ENCODE results near the gene LAMA5. TPM values are rescaled to one million over a fixed set of nuclear protein-coding genes. Genes with fewer than 3 reads are reported as not detected.

LAMA5 gene
- total and polyA plus RNA-seq, 3 experiments from 2014 or later, result 0.13 to 0.78 TPM; not detected in 1

- Mint-ChIP-seq H3K36me3 (peaks cover 0 to 87% (median 15%) of the 10 kb centered on the region in 3 donors), H3K4me3 (no peak overlapping the region), H3K27me3 (no peaks in the 10 kb centered on the region), H3K27ac (no peak overlapping the region), H3K4me1 (peaks cover 10 to 12% (median 11%) of the 10 kb centered on the region in 3 donors), H3K9me3 (no peaks in the 10 kb centered on the region)
- ChIA-PET CTCF (no interaction called here), POLR2A (no interaction called here)
- peaks cover 21% of the 10 kb centered on the region for H3K36me3 ChIP-seq (ENCODE audit: insufficient read depth, low read length)
- no peak overlapping the region for H3K27ac ChIP-seq (ENCODE audit: low read depth, low read length)
- no peaks in the 10 kb centered on the region for H3K9me3 ChIP-seq (ENCODE audit: low read length)
- H3K4me3 ChIP-seq (ENCODE audit: low read length), result no peak overlapping the region
- H3K4me1 ChIP-seq (ENCODE audit: insufficient read depth, low read length), result no peaks in the 10 kb centered on the region
- no peaks in the 10 kb centered on the region for H3K27me3 ChIP-seq (ENCODE audit: insufficient read depth, low read length, poor library complexity, severe bottlenecking)
- DNase-seq, result no peak
These were observed 107.9 kb downstream of the LAMA5 start for GRCh38 chr20:62259294-62259565.

Other genes with a start within 250 kb of the LAMA5 start
- 10 to 100 TPM; 35.8 to 36.4 TPM for gene LSM14B, start 244.8 kb downstream of the LAMA5 start, total RNA-seq
- gene LSM14B, start 244.8 kb downstream of the LAMA5 start, polyA plus RNA-seq, result 1.1 TPM
- gene PSMA7, start 223.9 kb downstream of the LAMA5 start, total RNA-seq, result 100 to 1,000 TPM; 447 to 464 TPM
- gene PSMA7, start 223.9 kb downstream of the LAMA5 start, polyA plus RNA-seq, result 459 TPM
- gene SS18L1, start 223.5 kb downstream of the LAMA5 start, total RNA-seq, result 10 to 100 TPM; 16.9 to 18.5 TPM
- gene SS18L1, start 223.5 kb downstream of the LAMA5 start, polyA plus RNA-seq, result 0.86 TPM
- 10 to 100 TPM; 44.6 to 45.9 TPM for gene MTG2, start 184.3 kb downstream of the LAMA5 start, total RNA-seq
- 19.0 TPM for gene MTG2, start 184.3 kb downstream of the LAMA5 start, polyA plus RNA-seq
- not detected for gene HRH3, start 147.0 kb downstream of the LAMA5 start, total RNA-seq
- not detected for gene HRH3, start 147.0 kb downstream of the LAMA5 start, polyA plus RNA-seq
- gene OSBPL2, start 128.8 kb downstream of the LAMA5 start, total RNA-seq, result 10 to 100 TPM; 24.5 to 24.7 TPM
- 24.6 TPM for gene OSBPL2, start 128.8 kb downstream of the LAMA5 start, polyA plus RNA-seq
- 100 to 1,000 TPM; 159 to 166 TPM for gene ADRM1, start 64.3 kb downstream of the LAMA5 start, total RNA-seq
- gene ADRM1, start 64.3 kb downstream of the LAMA5 start, polyA plus RNA-seq, result 101 TPM
- 1,000 to 10,000 TPM; 2,034 to 2,072 TPM for gene RPS21, start 19.8 kb upstream of the LAMA5 start, total RNA-seq
- gene RPS21, start 19.8 kb upstream of the LAMA5 start, polyA plus RNA-seq, result 2,161 TPM
- 1 to 10 TPM; 8.6 to 9.2 TPM for gene CABLES2, start 40.0 kb upstream of the LAMA5 start, total RNA-seq
- 3.2 TPM for gene CABLES2, start 40.0 kb upstream of the LAMA5 start, polyA plus RNA-seq
- gene RBBP8NL, start 60.2 kb upstream of the LAMA5 start, total RNA-seq, result not detected
- gene RBBP8NL, start 60.2 kb upstream of the LAMA5 start, polyA plus RNA-seq, result not detected
- not detected for gene GATA5, start 108.7 kb upstream of the LAMA5 start, total RNA-seq
- not detected for gene GATA5, start 108.7 kb upstream of the LAMA5 start, polyA plus RNA-seq